Measurements from ENCODE around the gene TP53BP2. TPM values are rescaled to one million over a fixed set of nuclear protein-coding genes. Genes with fewer than 3 reads are reported as not detected.

The TP53BP2 gene
- total RNA-seq, 2 donors from 2014 or later = 63.1 to 88.9 TPM

GRCh38 chr1:223763251-223763650 is 82.5 kb downstream of the TP53BP2 start:
- Histone ChIP-seq H3K9me3 (no peaks in the 10 kb centered on the region), H3K4me1 (ENCODE audit: control insufficient read depth in 1 of 2, low read depth in 2 of 2) (no peaks in the 10 kb centered on the region), H3K27ac (no peak overlapping the region), H3K27me3 (replicated peaks; ENCODE audit: insufficient read depth) (no peaks in the 10 kb centered on the region), H3K4me3 (no peak overlapping the region), H3K36me3 (peaks cover 70% of the 10 kb centered on the region)
- DNase-seq (ENCODE audit: low spot score) = no peak
- ATAC-seq (ENCODE audit: insufficient number of reproducible peaks, low FRiP score, low read depth) = no peak
- TF ChIP-seq CTCF (IDR thresholded peaks at IDR 0.05) = no peak

- no peak for TF ChIP-seq CTCF (IDR thresholded peaks at IDR 0.05)
- peaks cover 87% of the 10 kb centered on the region for H3K36me3 ChIP-seq
- H3K27ac ChIP-seq = no peak overlapping the region
- no peaks in the 10 kb centered on the region for H3K4me1 ChIP-seq (ENCODE audit: control insufficient read depth in 1 of 2, low read depth in 2 of 2)
- no peaks in the 10 kb centered on the region for H3K27me3 ChIP-seq (replicated peaks; ENCODE audit: insufficient read depth)
- no peak for ATAC-seq (ENCODE audit: insufficient number of reproducible peaks, low FRiP score, low read depth)
- DNase-seq (ENCODE audit: low spot score) = no peak
- no peak overlapping the region for H3K4me3 ChIP-seq
- no peaks in the 10 kb centered on the region for H3K9me3 ChIP-seq
Observed at GRCh38 chr1:223761411-223761810, 84.3 kb downstream of the TP53BP2 start.

- peaks cover 91% of the 10 kb centered on the region for H3K36me3 ChIP-seq
- DNase-seq (ENCODE audit: low spot score) = no peak
- H3K9me3 ChIP-seq = no peaks in the 10 kb centered on the region
- no peaks in the 10 kb centered on the region for H3K27me3 ChIP-seq (replicated peaks; ENCODE audit: insufficient read depth)
- no peak overlapping the region for H3K4me3 ChIP-seq
- TF ChIP-seq CTCF (IDR thresholded peaks at IDR 0.05) = no peak
- ATAC-seq (ENCODE audit: insufficient number of reproducible peaks, low FRiP score, low read depth) = no peak
- no peaks in the 10 kb centered on the region for H3K4me1 ChIP-seq (ENCODE audit: control insufficient read depth in 1 of 2, low read depth in 2 of 2)
- H3K27ac ChIP-seq = peak overlapping the region in 1 of 2 donors; percentile 22
Observed at GRCh38 chr1:223760833-223761232, 84.9 kb downstream of the TP53BP2 start.

- Histone ChIP-seq H3K27ac (no peak overlapping the region), H3K4me3 (no peak overlapping the region), H3K36me3 (peaks cover 90% of the 10 kb centered on the region), H3K27me3 (replicated peaks; ENCODE audit: insufficient read depth) (no peaks in the 10 kb centered on the region), H3K9me3 (no peaks in the 10 kb centered on the region), H3K4me1 (ENCODE audit: control insufficient read depth in 1 of 2, low read depth in 2 of 2) (no peaks in the 10 kb centered on the region)
- ATAC-seq (ENCODE audit: insufficient number of reproducible peaks, low FRiP score, low read depth) (no peak), DNase-seq (ENCODE audit: low spot score) (no peak)
- no peak for TF ChIP-seq CTCF (IDR thresholded peaks at IDR 0.05)
Observed at GRCh38 chr1:223759273-223759672, 86.5 kb downstream of the TP53BP2 start.

- ATAC-seq (ENCODE audit: insufficient number of reproducible peaks, low FRiP score, low read depth) (no peak), DNase-seq (ENCODE audit: low spot score) (no peak)
- Histone ChIP-seq H3K4me3 (no peak overlapping the region), H3K36me3 (peaks cover 91% of the 10 kb centered on the region), H3K27me3 (replicated peaks; ENCODE audit: insufficient read depth) (no peaks in the 10 kb centered on the region), H3K9me3 (no peaks in the 10 kb centered on the region), H3K4me1 (ENCODE audit: control insufficient read depth in 1 of 2, low read depth in 2 of 2) (no peaks in the 10 kb centered on the region), H3K27ac (no peak overlapping the region)
- TF ChIP-seq CTCF (IDR thresholded peaks at IDR 0.05) = no peak
Observed at GRCh38 chr1:223758734-223759133, 87.0 kb downstream of the TP53BP2 start.

Data from thoracic aorta (tissue), 2 donors.